Measurements from ENCODE around the gene GSE1. TPM values are rescaled to one million over a fixed set of nuclear protein-coding genes. Genes with fewer than 3 reads are reported as not detected.

The GSE1 gene
- total and polyA plus RNA-seq, 3 donors from 2014 or later = 49.9 to 212 (median 188) TPM

- Histone ChIP-seq H3K27me3 (no peaks in the 10 kb centered on the region), H3K27ac (no peak overlapping the region), H3K36me3 (ENCODE audit: low read depth, missing control alignments) (no peaks in the 10 kb centered on the region), H3K4me1 (peaks cover 23% of the 10 kb centered on the region), H3K9me3 (no peaks in the 10 kb centered on the region), H3K4me3 (no peak overlapping the region)
- no peak for TF ChIP-seq POLR2A (IDR thresholded peaks at IDR 0.05)
- no peak for TF ChIP-seq CTCF (IDR thresholded peaks at IDR 0.05)
- intact Hi-C loops (cut with DNase I; ENCODE audit: low total_unique reads) = no loop called here
- no peak for DNase-seq
- WGBS, 2 donors = 96 to 97% methylated on average over 9 to 11 of the region's 11 CpGs
These were observed 10.1 kb downstream of the GSE1 start for GRCh38 chr16:85623250-85623649.

DNA sequence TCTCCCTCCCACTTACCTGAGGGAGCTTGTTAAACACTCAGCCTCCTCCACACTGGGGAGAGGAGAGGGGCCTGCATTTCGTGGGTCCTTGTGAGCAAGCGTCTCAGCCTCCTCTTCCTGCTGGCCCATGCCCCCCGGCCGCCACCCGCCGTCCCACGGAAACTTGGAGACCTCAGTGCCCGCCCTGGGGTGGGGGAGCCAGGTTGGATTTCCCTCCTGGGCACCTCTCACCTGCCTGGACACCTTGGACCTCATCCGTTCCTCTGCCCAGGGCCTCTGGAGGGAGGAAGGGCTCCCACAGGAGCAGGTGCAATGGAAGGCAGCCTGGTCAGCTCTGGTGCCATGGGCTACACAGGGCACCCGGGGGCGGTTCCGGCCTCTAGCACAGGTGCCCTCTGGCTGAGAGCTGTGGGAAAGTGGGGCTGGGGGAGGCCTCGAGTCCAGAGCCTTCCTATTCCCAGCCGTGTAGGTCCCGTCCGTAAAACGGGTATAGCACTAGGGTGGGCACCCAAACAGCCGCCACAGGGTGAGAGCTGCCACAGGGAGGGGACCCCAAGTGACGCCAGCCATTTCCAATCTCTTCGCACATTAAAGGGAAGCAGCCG is 11.0 kb downstream of the GSE1 start:
- Histone ChIP-seq H3K27me3 (no peaks in the 10 kb centered on the region), H3K4me3 (no peak overlapping the region), H3K36me3 (ENCODE audit: low read depth, missing control alignments) (no peaks in the 10 kb centered on the region), H3K4me1 (peaks cover 25% of the 10 kb centered on the region), H3K27ac (no peak overlapping the region), H3K9me3 (no peaks in the 10 kb centered on the region)
- no peak for DNase-seq
- TF ChIP-seq CTCF (IDR thresholded peaks at IDR 0.05) (no peak), POLR2A (IDR thresholded peaks at IDR 0.05) (no peak)
- intact Hi-C loops (cut with DNase I; ENCODE audit: low total_unique reads) = no loop called here
- WGBS, 2 donors = 80 to 82% methylated on average over 13 to 21 of the region's 21 CpGs

GRCh38 chr16:85624646-85625045 is 11.5 kb downstream of the GSE1 start:
- WGBS, 2 donors = 89% methylated on average over 6 to 17 of the region's 17 CpGs
- H3K27ac ChIP-seq = no peak overlapping the region

GRCh38 chr16:85625053-85625452 is 11.9 kb downstream of the GSE1 start:
- WGBS, 2 donors = 84 to 96% methylated on average over 11 to 27 of the region's 27 CpGs
- DNase-seq = no peak
- no peaks in the 10 kb centered on the region for H3K36me3 ChIP-seq (ENCODE audit: low read depth, missing control alignments)
- no peaks in the 10 kb centered on the region for H3K9me3 ChIP-seq
- no peak overlapping the region for H3K4me3 ChIP-seq
- TF ChIP-seq POLR2A (IDR thresholded peaks at IDR 0.05) (no peak), CTCF (IDR thresholded peaks at IDR 0.05) (no peak)
- H3K27me3 ChIP-seq = no peaks in the 10 kb centered on the region
- intact Hi-C loops (cut with DNase I; ENCODE audit: low total_unique reads) = no loop called here
- no peak overlapping the region for H3K27ac ChIP-seq
- peaks cover 25% of the 10 kb centered on the region for H3K4me1 ChIP-seq

More at GRCh38 chr16:85624646-85625045, 11.5 kb downstream of the GSE1 start:
- DNase-seq = no peak
- TF ChIP-seq CTCF (IDR thresholded peaks at IDR 0.05) (no peak), POLR2A (IDR thresholded peaks at IDR 0.05) (no peak)
- Histone ChIP-seq H3K9me3 (no peaks in the 10 kb centered on the region), H3K4me3 (no peak overlapping the region), H3K4me1 (peaks cover 25% of the 10 kb centered on the region), H3K36me3 (ENCODE audit: low read depth, missing control alignments) (no peaks in the 10 kb centered on the region), H3K27me3 (no peaks in the 10 kb centered on the region)
- intact Hi-C loops (cut with DNase I; ENCODE audit: low total_unique reads) = no loop called here

DNA sequence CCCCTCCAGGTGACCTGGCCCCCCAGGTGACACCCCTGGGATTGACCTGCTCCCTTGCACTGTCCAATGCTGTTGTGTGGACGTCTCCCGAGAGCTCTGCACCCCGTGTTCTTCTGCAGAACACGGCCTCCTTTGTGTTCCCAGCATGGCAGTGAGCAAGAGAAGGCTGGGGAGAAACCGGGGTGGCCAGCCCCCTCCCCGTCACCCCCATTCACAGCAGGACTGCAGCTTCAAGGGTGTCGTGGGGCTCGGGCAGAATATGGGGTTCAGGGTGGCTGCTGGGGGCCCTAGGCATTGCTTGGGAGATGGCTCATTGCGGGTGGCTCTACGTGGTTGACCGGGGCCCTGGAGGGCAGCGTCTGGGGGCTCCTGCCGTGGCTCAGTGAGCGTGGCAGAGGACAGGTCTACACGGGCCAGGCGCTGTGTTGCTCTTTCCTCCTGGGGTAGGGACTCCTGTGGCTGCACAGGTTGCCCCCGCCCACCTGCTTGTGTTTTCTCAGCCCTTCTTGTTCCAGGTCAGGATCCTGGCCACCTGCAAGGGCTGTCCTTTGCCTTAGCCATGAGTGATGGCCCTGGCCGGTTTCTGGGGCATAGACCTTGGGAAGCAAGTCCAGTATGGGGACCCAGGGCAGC is 12.5 kb downstream of the GSE1 start:
- no peaks in the 10 kb centered on the region for H3K36me3 ChIP-seq (ENCODE audit: low read depth, missing control alignments)
- DNase-seq = no peak
- intact Hi-C loops (cut with DNase I; ENCODE audit: low total_unique reads) = no loop called here
- H3K9me3 ChIP-seq = no peaks in the 10 kb centered on the region
- peaks cover 25% of the 10 kb centered on the region for H3K4me1 ChIP-seq
- H3K27ac ChIP-seq = no peak overlapping the region
- WGBS, 2 donors = 80 to 84% methylated on average over 6 to 18 of the region's 18 CpGs
- no peaks in the 10 kb centered on the region for H3K27me3 ChIP-seq
- TF ChIP-seq POLR2A (IDR thresholded peaks at IDR 0.05) = no peak
- TF ChIP-seq CTCF (IDR thresholded peaks at IDR 0.05) = no peak
- H3K4me3 ChIP-seq = no peak overlapping the region

All from testis (tissue), 3 donors.